GM12892 (cell line): ENCODE results near the gene FAM25A.
"Not testable (repeated sequence)": the region's sequence is repeated elsewhere in the genome, so short reads cannot be mapped to it uniquely, and the experiment has no call there.

Source experiments
- POLR2AphosphoS5 ChIP-seq: IDR thresholded peaks from 2 replicates; pipeline ENCODE4 v1.6.1; 2011; ENCODE audit warnings: low read depth, low read length, control low read depth
- TAF1 ChIP-seq: IDR thresholded peaks from 2 replicates; pipeline ENCODE4 v1.6.1; 2011; ENCODE audit warnings: low read depth, mild to moderate bottlenecking, control low read depth, low read length, borderline replicate concordance

DNA sequence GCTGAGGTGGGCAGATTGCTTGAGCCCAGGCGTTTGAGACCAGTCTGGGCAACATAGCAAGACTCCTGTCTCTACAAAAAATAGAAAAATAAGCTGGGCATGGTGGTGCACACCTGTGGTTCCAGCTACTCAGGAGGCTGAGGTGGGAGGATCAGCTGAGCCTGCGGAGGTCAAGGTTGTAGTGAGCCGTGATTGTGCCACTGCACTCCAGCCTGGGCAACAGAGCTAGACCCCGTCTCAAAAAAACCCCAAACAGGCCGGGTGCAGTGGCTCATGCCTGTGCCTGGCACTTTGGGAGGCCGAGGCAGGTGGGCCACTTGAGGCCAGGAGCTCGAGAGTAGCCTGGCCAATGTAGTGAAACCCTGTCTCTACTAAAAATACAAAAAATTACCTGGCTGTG, 23.5 kb downstream of the FAM25A start:
- TF ChIP-seq POLR2AphosphoS5, TAF1: not testable (repeated sequence)
